LNCaP clone FGC (cell line): ENCODE measurements around the gene WNT9B.

ENCODE experiments used
- DNase-seq: peaks from one replicate; pipeline ENCODE4 v3.0.0-alpha.2; 2011; ENCODE audit warnings: low read depth
- H3K4me3 ChIP-seq: 2 replicates; pipeline ENCODE4 v1.5.1; 2011; ENCODE audit warnings: mild to moderate bottlenecking, low read depth, low read length, control low read depth
- CTCF ChIP-seq: IDR thresholded peaks from 2 replicates; pipeline ENCODE4 v1.5.1; 2012; ENCODE audit warnings: mild to moderate bottlenecking; ENCODE audit not compliant: control insufficient read depth, insufficient read depth; ENCODE audit errors: extremely low read depth

Gene WNT9B

GRCh38 chr17:46873941-46874645 lies 22.7 kb downstream of the WNT9B start:
- no peak for TF ChIP-seq CTCF
- no peak for DNase-seq
- H3K4me3 ChIP-seq, result no peak overlapping the region

- no peak for DNase-seq
- no peak for TF ChIP-seq CTCF
- no peak overlapping the region for H3K4me3 ChIP-seq
Measured at GRCh38 chr17:46874906-46875305, 23.5 kb downstream of the WNT9B start.

- TF ChIP-seq CTCF, result no peak
- no peak overlapping the region for H3K4me3 ChIP-seq
- no peak for DNase-seq
Measured at GRCh38 chr17:46875849-46876352, 24.5 kb downstream of the WNT9B start.

- no peak overlapping the region for H3K4me3 ChIP-seq
- DNase-seq, result peak; percentile 97
- TF ChIP-seq CTCF, result peak; percentile 88
Measured at GRCh38 chr17:46876353-46876887, 25.0 kb downstream of the WNT9B start.

GRCh38 chr17:46876926-46877325 lies 25.5 kb downstream of the WNT9B start:
- H3K4me3 ChIP-seq, result no peak overlapping the region
- no peak for DNase-seq
- no peak for TF ChIP-seq CTCF

- DNase-seq, result no peak
- no peak for TF ChIP-seq CTCF
Measured at GRCh38 chr17:46877466-46877865, 26.1 kb downstream of the WNT9B start.

More at GRCh38 chr17:46877466-46877865, 26.1 kb downstream of the WNT9B start:
- no peak overlapping the region for H3K4me3 ChIP-seq
